Erythroblast (primary cell): Measurements from ENCODE around the gene MRPS24.

Experiments used
- GATA1 ChIP-seq: IDR thresholded peaks from 2 replicates; pipeline ENCODE4 v1.6.1; 2011; ENCODE audit warnings: low read depth, mild to moderate bottlenecking, control low read depth, low read length, moderate library complexity
- POLR2A ChIP-seq: IDR thresholded peaks from 2 replicates; pipeline ENCODE4 v1.6.1; 2011; ENCODE audit warnings: mild to moderate bottlenecking, low read length

DNA sequence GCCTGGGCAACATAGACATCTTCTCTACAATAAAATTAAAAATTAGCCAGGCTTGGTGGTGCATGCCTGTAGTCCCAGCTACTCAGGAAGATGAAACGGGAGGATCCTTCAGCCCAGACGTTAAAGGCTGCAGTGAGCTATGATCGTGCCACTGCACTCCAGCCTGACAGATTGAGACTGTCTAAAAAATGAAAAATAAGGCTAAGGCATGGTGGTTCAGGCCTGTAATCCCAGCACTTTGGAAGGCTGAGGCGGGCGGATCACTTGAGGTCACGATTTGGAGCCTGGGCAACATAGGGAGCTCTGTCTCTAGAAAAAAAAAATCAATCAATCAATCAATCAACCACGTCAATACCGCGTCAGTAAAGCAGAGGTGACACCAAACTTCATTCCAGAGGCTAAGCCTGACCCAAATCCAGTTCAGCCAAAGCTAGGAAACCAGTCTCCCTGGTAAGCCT is 31.1 kb downstream of the MRPS24 start:
- TF ChIP-seq POLR2A: no peak
- no peak for TF ChIP-seq GATA1
